Bronchial epithelial cell (primary cell): ENCODE measurements around the gene GPAT3. TPM values are rescaled to one million over a fixed set of nuclear protein-coding genes. Genes with fewer than 3 reads are reported as not detected.
"Not testable (repeated sequence)": the region's sequence is repeated elsewhere in the genome, so short reads cannot be mapped to it uniquely, and the experiment has no call there.

Source experiments
- DNase-seq: peaks from one replicate; pipeline ENCODE4 v3.0.0-alpha.2; 2010; ENCODE audit warnings: low read depth
- FAIRE-seq: peaks from 2 replicates; lab custom pipeline; 2011; peaks lifted over from hg19 to GRCh38; lab: Jason Lieb, UNC
- H3K27me3 ChIP-seq: 2 replicates; pipeline ENCODE4 v1.5.1; 2011; ENCODE audit warnings: low read length; ENCODE audit not compliant: control insufficient read depth, insufficient read depth
- H3K36me3 ChIP-seq: 2 replicates; pipeline ENCODE4 v1.5.1; 2011; ENCODE audit warnings: low read length; ENCODE audit not compliant: control insufficient read depth, insufficient read depth
- H3K4me3 ChIP-seq: 2 replicates; pipeline ENCODE4 v1.5.1; 2011; ENCODE audit warnings: mild to moderate bottlenecking, low read depth, low read length, control low read depth
- total RNA-seq: library from RNA; depleted of rRNA; stranded (reverse); fragments of >200 nt; gene quantifications from 2 replicates; pipeline ENCODE4 v1.2.1, GENCODE V29; 2014
- TF ChIP-seq, protein P1 (sequence below): IDR thresholded peaks from 2 replicates; pipeline ENCODE4 v1.5.1; 2011; ENCODE audit warnings: mild to moderate bottlenecking, moderate library complexity, low read length, control low read depth, inconsistent platforms; ENCODE audit not compliant: insufficient read depth, severe bottlenecking

Gene GPAT3
- total RNA-seq, 1 donor from 2014 or later: 4.5 TPM

DNA sequence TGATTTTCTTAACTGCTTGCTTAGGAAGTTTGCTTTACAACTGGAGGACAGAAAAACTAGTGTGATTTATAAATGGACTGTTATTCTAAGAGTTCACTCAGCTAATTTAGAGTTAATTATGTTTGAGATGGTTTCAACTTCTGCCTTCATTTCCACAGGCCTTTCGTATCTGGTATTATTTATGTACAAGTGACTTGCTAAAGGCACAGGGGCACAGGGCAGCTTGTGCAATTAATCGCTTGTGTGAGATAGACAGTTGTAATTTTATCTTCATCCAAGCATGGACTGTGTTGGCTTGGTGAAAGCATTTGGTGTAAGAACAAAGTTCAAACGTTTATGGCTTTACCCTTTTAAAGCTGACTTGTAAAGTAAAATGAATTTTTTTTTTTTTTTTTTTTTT is 38.3 kb downstream of the GPAT3 start:
- TF ChIP-seq, protein P1, sequence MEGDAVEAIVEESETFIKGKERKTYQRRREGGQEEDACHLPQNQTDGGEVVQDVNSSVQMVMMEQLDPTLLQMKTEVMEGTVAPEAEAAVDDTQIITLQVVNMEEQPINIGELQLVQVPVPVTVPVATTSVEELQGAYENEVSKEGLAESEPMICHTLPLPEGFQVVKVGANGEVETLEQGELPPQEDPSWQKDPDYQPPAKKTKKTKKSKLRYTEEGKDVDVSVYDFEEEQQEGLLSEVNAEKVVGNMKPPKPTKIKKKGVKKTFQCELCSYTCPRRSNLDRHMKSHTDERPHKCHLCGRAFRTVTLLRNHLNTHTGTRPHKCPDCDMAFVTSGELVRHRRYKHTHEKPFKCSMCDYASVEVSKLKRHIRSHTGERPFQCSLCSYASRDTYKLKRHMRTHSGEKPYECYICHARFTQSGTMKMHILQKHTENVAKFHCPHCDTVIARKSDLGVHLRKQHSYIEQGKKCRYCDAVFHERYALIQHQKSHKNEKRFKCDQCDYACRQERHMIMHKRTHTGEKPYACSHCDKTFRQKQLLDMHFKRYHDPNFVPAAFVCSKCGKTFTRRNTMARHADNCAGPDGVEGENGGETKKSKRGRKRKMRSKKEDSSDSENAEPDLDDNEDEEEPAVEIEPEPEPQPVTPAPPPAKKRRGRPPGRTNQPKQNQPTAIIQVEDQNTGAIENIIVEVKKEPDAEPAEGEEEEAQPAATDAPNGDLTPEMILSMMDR: no peak

DNA sequence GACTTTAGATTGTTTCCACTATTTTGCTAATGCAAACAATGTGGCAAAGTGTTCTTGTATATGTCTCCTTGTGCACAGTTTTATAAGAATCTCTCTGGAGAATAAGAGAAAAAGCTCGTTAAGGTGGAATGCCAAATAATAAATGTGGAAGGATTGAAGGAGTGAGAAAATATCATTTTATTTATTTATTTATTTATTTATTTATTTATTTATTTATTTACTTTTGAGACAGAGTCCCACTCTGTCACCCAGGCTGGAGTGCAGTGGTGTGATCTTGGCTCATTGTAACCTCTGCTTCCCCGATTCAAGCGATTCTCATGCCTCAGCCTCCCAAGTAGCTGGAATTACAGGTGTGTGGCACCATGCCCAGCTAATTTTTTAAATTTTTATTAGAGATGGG is 40.3 kb downstream of the GPAT3 start:
- not testable (repeated sequence) for DNase-seq, H3K27me3 ChIP-seq, FAIRE-seq, H3K36me3 ChIP-seq, H3K4me3 ChIP-seq

More for the DNA sequence above, 38.3 kb downstream of the GPAT3 start:
- no peak for DNase-seq
- Histone ChIP-seq H3K27me3 (no peaks in the 10 kb centered on the region), H3K4me3 (no peak overlapping the region), H3K36me3 (no peaks in the 10 kb centered on the region)
- FAIRE-seq: no peak

DNA sequence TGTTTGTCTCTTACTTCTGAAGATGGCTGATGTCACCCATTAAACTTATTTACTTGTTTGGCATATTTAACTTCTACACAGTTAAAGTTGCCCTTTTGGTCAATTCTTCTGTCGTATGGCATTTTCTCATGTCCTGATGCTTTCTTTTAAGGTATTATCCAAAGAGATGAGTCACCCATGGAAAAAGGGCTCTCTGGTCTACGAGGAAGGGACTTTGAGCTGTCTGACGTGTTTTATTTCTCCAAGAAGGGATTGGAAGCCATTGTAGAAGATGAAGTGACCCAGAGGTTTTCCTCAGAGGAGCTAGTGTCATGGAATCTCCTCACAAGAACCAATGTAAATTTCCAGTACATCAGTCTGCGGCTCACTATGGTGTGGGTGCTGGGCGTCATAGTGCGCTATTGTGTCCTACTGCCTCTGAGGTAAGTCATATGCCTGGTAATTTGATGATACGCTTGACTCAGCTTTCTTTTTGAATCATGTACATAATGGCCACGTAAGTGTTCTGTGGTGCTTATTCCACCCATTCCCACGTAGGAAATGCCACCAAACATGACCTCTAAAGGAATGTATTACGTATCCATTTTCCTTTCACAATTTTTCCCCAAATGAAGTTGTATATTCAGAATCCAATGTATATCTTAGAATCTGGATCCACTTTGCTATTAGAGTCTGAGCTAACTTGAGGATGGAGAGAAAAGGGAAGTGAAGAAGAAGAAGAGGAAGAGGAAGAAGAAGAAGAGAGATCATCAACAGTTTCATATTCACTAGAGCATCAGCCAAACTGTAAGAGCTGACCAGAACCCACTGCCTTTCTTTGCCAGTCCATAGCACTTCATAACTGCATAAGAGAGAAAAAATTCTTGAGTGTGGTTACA is 45.7 kb downstream of the GPAT3 start:
- Histone ChIP-seq H3K36me3 (no peaks in the 10 kb centered on the region), H3K4me3 (no peak overlapping the region), H3K27me3 (no peaks in the 10 kb centered on the region)
- TF ChIP-seq, protein P1: no peak
- no peak for DNase-seq
- no peak for FAIRE-seq

DNA sequence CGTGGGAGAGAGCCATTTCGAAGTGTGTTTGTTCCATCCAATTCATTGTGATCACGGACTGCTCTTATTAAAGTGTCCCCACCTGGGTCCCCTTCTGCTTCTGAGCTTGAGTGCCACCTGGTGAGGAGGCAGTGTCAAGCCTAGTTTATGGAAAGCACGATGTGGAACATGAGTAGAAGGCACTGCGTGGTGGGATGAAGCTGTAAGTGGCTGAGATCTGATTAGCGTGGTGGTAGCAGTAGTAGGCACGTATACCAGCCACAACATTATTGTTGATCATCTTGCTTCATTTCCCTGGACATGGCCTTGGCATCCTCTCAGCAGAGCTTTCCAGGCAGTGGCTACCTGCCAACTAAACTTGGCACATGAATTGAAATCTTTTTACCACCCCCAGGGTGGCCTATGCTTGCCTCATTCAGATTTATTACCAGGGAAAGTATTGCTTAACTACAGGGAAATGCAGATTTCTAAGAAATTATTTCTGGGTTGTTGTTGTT is 46.4 kb downstream of the GPAT3 start:
- DNase-seq: peak; percentile 60
- no peak overlapping the region for H3K4me3 ChIP-seq
- no peak for FAIRE-seq
- no peaks in the 10 kb centered on the region for H3K36me3 ChIP-seq
- TF ChIP-seq, protein P1: no peak
- H3K27me3 ChIP-seq: no peaks in the 10 kb centered on the region

DNA sequence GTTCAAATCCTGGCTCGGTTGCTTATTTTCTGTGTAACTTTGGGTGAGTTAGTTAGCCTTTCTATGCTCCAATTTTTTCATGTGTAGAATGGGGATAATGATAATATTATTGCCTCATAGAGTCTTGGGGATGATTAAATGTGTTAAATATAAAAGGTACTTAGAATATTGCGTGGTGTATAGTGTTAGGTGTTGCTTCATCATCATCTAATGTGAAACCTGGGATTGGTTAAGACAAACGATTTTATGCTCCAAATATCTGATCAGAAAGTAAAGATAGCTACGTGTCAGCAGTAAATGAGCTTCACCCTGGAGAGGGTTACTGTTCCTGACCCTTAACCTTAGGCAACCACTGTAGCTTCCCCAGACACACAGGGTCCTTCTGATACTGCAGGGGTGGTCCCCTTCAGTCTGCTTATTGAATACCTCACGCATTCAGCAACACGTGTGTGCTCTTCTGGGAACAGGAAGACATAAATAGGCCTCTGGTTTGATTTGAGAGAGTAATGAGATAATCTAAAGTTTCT is 50.1 kb downstream of the GPAT3 start:
- DNase-seq: no peak
- no peak for FAIRE-seq
- H3K36me3 ChIP-seq: no peaks in the 10 kb centered on the region

DNA sequence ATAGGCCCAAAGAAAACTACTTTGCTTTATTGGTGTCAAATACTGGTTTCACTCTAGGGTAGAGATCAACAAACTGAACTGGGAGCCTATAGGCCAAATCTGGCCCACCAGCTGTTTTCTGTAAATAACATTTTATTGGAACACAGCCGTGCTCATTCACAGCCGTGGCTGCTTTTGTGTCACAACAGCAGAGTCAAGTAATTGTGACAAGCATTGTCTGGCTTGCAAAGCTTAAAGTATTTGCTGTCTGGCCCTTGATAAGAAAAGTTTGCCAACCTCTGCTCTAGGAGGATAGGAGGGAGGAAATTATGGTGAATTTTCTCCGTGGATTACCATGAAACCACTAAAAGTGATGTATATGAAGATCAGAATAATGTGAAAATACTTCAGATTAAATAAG is 53.4 kb downstream of the GPAT3 start:
- FAIRE-seq: no peak
- no peaks in the 10 kb centered on the region for H3K36me3 ChIP-seq
- TF ChIP-seq, protein P1: no peak

More for the DNA sequence above, 50.1 kb downstream of the GPAT3 start:
- TF ChIP-seq, protein P1: no peak
- Histone ChIP-seq H3K4me3 (no peak overlapping the region), H3K27me3 (no peaks in the 10 kb centered on the region)

More for the DNA sequence above, 53.4 kb downstream of the GPAT3 start:
- H3K27me3 ChIP-seq: no peaks in the 10 kb centered on the region
- DNase-seq: no peak
- H3K4me3 ChIP-seq: no peak overlapping the region
